ENCODE data around the gene NBAS.

NBAS gene

GRCh38 chr2:15303874-15304273 is 257.3 kb downstream of the NBAS start:
- no peak for DNase-seq

DNA sequence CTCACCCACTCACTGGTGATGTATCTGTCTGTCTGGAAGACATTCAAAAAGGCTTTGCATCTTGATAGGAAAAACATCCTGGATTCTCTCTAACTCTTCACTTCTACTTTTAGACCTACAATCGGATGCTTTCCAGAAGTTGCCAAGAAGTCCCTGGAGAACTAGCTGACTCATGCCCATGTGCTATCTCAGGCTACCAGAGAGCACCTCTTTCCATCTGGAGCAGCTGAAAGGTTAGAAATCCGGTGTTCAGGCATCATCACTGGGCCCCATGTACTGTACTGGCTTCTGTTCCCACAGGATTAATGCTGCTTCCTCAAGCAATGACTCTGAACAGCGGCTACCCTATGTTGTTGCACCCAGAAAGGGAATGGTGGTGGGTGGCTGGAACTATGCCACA is 259.0 kb downstream of the NBAS start:
- peak; percentile 57 for DNase-seq

DNA sequence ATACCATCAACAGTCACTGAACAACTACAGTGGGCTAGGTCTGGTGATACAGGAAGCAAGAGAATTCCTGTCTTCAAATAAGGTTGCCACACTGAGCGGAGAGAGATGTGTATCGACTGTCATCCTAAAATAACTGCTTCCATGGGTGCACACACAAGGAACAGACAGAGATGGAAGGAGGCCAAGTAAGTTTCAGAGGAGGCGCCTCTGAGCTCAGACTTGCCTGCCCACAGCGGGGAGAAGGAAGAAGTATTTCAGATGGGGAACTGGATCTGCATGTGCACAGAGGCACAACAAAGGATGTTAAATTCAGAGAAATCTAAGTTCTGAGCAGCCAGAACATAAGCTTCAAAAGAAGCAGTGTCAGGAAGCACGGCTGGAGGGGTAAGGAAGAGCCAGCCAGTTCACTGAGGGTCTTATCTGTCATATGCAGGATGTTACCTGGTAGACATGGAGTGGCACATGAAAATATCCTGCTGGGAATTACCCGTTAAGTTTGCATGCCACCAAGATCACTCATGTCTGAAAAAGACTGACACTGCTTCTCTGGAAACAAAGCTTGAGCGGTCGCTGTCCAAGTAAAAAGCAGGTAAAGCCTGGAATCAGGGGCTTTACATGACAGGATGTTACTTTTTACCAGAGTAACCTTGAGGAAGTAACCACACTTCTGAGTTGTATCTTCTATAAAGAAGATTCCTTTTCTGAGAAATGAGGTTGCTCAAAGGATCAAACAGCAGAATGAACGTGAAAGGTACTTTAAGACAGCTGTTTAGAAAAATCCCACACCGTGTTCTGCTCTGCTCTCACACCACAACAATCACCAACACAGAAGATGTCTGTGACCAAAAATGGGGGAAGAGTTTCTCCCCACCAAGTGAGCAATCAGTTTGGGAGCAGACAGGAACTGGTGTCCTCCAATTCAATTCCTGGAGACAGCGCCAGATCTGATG is 260.2 kb downstream of the NBAS start:
- DNase-seq = peak; percentile 49

GRCh38 chr2:15299904-15300520 is 261.1 kb downstream of the NBAS start:
- peak; percentile 20 for DNase-seq

- DNase-seq = peak; percentile 23
These were observed 262.4 kb downstream of the NBAS start for GRCh38 chr2:15298770-15299169.

DNA sequence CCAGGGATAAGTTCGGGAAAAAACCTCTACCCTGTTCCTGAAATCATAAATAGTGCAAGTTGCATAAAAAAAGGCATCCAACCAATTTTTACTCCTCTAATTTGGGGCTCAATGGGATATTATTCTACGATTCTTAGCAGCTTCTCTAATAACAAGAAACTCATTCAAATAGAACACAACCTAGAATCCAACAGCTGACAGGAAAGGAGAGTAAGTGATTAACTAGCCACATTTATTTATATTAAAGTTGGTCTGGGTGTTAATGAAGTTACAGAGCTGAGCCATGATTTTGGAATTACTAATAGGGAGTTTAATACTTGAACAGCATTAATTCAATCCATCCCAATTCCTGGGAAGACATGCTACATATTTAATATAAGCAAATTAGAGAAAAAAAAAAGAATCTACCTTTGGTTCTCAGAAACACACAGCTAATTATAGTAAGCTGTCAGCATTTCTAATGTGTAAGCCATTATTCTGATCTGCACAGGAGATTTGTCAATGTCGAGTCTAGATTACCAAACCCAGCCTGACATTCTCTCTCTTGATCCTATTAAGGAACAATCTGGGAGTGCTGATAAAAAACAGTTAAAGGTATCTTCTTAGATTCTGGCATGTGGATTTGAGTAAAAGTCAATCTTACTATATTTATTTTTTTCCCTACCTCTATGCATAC is 267.7 kb downstream of the NBAS start:
- DNase-seq = no peak

DNA sequence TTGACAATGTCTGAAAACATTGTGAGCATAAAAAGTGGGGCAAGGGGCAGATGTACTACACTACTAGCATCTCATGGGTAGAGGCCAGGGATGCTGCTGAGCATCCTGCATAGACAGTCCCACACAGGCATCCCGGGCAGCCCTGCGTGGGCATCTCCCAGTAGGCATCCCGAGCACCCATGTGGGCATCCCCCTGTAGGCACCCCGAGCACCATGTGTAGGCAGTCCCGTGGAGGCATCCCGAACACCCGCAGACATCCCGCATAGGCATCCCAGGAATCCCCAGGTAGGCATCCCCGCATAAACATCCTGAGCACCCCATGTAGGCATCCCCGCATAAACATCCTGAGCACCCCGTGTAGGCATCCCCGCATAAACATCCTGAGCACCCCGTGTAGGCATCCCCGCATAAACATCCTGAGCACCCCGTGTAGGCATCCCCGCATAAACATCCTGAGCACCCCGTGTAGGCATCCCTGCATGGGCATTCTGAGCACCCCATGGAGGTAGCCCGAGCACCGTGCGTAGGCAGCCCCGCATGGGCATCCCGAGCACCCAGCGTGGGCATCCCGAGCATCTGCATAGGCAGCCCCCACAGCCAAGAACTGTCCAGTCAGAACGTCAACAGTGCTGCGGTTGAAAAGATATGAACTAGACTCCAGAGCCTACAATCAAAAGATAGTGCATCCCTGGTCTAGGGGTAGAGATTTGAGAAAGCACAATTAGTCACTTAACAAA is 273.5 kb downstream of the NBAS start:
- DNase-seq = no peak

DNA sequence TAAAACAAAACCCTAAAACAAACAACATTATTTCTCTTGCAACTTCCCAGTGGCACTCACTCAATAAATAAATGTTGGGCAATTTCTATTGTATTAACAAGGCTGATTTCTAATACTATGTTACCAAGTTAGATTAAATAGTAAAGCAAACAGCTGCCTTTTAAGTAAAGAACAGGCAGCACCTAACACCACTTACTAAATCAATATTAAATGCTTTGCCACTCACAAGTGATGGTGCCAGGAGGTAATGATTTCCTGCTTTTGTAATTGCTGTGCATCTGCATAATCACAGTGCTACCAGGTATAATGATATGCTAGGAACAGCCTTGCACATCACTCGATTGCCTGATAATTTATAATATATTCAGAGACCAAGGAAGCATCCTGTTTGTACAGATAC is 276.5 kb downstream of the NBAS start:
- no peak for DNase-seq

DNA sequence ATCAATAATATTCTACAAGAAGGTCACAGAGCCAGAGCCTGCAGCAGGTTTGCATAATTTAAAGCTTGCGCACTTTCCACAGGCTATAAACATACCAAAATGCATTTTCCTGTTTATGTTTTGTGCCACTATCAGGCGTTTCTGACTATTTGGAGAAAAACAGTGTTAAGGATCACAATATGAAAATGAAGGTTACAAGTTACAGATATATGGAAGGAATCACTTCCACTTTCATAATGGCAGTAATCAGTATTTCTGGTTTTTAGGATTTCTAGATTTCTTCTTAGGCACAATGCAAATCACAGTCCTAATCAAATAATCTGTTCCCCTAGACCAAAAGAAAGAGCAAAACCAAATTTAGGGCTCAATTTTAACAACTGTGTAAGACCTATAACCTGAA is 279.5 kb downstream of the NBAS start:
- DNase-seq = no peak

DNA sequence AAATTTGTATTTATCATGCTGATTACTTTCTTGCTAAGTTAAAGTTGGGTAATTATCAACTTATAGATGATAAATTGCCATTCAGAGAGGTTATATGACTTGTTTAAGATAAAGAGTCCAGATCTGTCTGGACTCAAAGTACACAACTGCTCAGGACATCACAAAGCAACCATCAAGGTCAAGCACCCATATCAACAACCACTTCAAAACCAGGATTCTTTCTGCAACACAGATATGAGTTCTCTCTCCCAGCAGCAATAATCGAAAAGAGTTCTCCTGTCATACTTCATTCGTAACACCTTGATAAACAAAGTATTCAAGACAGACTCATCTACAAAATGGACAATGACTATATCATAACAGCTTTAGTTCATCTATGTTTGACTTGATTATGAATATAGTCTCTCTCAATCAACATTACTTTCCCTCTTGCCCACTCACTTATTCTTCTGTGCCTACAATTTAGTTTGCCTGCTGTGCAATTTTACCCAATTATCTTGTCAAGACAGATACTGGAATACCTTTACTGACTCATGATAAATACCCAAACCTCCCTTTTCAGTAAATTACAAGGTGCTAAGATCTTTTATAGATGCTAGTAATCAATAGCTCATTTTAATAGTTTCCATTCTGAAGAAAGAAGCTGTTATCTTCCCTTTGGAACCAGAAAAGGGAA is 281.8 kb downstream of the NBAS start:
- no peak for DNase-seq

DNA sequence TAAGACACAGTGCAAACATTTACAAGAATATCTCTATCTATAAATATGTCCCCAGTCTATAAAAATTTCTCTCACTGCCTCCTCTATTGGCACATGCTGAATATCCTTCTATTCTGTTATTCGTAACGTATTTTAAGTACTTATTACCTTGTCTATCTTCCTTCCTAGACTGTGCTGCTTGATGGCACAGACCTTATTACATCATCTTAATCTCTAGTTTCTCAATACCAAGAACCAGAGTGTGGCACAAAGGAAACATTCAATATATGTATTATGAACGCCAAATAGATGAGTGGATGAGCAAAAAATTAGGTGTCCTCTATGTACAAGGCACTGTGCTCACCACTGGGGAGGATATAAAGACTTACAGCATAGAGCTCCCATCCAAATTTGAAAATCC is 282.8 kb downstream of the NBAS start:
- no peak for DNase-seq

GRCh38 chr2:15275346-15275745 is 285.8 kb downstream of the NBAS start:
- DNase-seq = no peak

DNA sequence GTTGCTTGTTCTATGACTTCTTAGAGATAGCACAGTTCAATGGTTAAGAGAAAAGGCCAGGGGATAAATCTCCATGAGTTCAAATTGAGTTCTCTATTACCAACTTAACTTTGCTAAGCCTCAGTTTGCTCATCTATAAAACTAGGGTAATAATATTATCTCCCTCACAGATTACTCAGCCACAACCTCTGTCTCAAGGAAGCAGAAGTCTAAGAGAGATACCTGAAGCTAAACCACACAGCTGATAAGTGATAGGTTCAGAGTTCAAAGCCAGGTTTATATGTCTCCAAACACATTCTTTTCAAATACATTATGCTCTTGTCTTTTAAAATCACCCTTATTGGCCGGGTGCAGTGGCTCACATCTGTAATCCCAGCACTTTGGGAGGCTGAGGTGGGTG is 287.7 kb downstream of the NBAS start:
- DNase-seq = no peak

GRCh38 chr2:15272942-15273341 is 288.2 kb downstream of the NBAS start:
- DNase-seq = no peak

- DNase-seq = peak; percentile 67
These were observed 289.1 kb downstream of the NBAS start for GRCh38 chr2:15271941-15272542.

- no peak for DNase-seq
These were observed 289.9 kb downstream of the NBAS start for GRCh38 chr2:15271276-15271675.

- no peak for DNase-seq
These were observed 292.1 kb downstream of the NBAS start for GRCh38 chr2:15269043-15269442.

GRCh38 chr2:15265889-15266288 is 295.2 kb downstream of the NBAS start:
- no peak for DNase-seq

- DNase-seq = no peak
These were observed 297.0 kb downstream of the NBAS start for GRCh38 chr2:15263976-15264685.

DNA sequence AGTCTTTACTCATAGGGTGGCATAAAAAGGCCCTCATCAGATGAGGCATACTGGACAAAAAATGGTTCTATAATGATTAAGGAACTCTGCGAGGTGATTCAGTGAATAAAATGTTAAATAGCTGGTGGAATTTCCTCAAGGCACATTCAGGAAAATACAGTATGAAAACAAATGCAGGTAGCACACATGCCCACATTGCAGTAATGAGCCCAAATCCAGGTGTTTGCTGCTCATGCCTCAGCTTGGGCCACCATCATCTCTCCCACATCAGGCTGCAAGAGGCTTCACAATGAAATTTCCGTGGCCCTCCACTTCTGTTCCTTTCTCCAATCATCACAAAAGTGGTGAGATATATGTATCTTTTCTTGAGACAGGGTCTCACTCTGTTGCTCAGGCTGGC is 298.3 kb downstream of the NBAS start:
- DNase-seq = no peak

DNA sequence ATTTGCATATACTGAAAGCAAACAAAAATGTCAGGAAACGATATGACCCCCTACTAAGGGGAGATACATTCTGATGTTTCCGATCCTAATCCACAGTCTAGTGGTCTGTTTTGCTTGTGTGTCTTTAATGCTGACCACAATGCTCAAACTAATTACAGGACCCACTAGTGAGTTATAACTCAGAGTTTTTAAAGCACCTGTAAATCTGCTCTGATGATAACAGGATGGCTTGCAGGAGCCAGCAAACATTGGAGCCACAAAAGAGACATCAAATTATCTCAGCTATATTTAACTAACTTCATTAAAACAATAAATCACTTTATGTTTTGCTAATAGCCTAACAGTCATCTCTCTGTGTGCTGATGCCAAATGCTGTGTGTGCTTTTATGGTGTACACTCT is 300.3 kb downstream of the NBAS start:
- no peak for DNase-seq

Measured in fibroblast of skin of scalp (primary cell).